ENCODE results near the gene GSX2.
"Not testable (repeated sequence)": the region's sequence is repeated elsewhere in the genome, so short reads cannot be mapped to it uniquely, and the experiment has no call there.

The GSX2 gene

GRCh38 chr4:54099748-54100574, at the start of gene GSX2:
GSX2 (plus strand) TSS chr4:54100163; CDS start chr4:54100345, 182 bp downstream.
- no peak for DNase-seq (ENCODE audit: low read depth in 2 of 3, low spot score in 2 of 3)

- no peak for DNase-seq (ENCODE audit: low read depth in 2 of 3, low spot score in 2 of 3)
Observed at GRCh38 chr4:54050214-54050904, 49.6 kb upstream of the GSX2 start.

- not testable (repeated sequence) for DNase-seq (ENCODE audit: low read depth in 2 of 3, low spot score in 2 of 3)
Observed at GRCh38 chr4:54053322-54053721, 46.6 kb upstream of the GSX2 start.

- DNase-seq (ENCODE audit: low read depth in 2 of 3, low spot score in 2 of 3), result no peak
Observed at GRCh38 chr4:54054501-54054900, 45.5 kb upstream of the GSX2 start.

GRCh38 chr4:54055494-54055893, 44.5 kb upstream of the GSX2 start:
- DNase-seq (ENCODE audit: low read depth in 2 of 3, low spot score in 2 of 3), result no peak

GRCh38 chr4:54056360-54056759, 43.6 kb upstream of the GSX2 start:
- no peak for DNase-seq (ENCODE audit: low read depth in 2 of 3, low spot score in 2 of 3)

GRCh38 chr4:54058171-54058570, 41.8 kb upstream of the GSX2 start:
- no peak for DNase-seq (ENCODE audit: low read depth in 2 of 3, low spot score in 2 of 3)

GRCh38 chr4:54060116-54060515, 39.8 kb upstream of the GSX2 start:
- DNase-seq (ENCODE audit: low read depth in 2 of 3, low spot score in 2 of 3), result no peak

GRCh38 chr4:54061067-54061466, 38.9 kb upstream of the GSX2 start:
- DNase-seq (ENCODE audit: low read depth in 2 of 3, low spot score in 2 of 3), result no peak

- no peak for DNase-seq (ENCODE audit: low read depth in 2 of 3, low spot score in 2 of 3)
Observed at GRCh38 chr4:54061873-54062272, 38.1 kb upstream of the GSX2 start.

- DNase-seq (ENCODE audit: low read depth in 2 of 3, low spot score in 2 of 3), result no peak
Observed at GRCh38 chr4:54062392-54062791, 37.6 kb upstream of the GSX2 start.

GRCh38 chr4:54063229-54063628, 36.7 kb upstream of the GSX2 start:
- no peak for DNase-seq (ENCODE audit: low read depth in 2 of 3, low spot score in 2 of 3)

- peak in 2 of 3 experiments; percentile 11 to 18 for DNase-seq (ENCODE audit: low read depth in 2 of 3, low spot score in 2 of 3)
Observed at GRCh38 chr4:54063737-54064316, 36.1 kb upstream of the GSX2 start.

GRCh38 chr4:54064317-54065111, 35.4 kb upstream of the GSX2 start, which contains the start of gene CHIC2:
CHIC2 (minus strand) TSS chr4:54064605; CDS start chr4:54064300, 305 bp downstream.
- DNase-seq (ENCODE audit: low read depth in 2 of 3, low spot score in 2 of 3), result peak; percentile 78 to 95 (median 88)

GRCh38 chr4:54065282-54066087, 34.5 kb upstream of the GSX2 start:
- no peak for DNase-seq (ENCODE audit: low read depth in 2 of 3, low spot score in 2 of 3)

GRCh38 chr4:54066088-54066415, 33.9 kb upstream of the GSX2 start:
- DNase-seq (ENCODE audit: low read depth in 2 of 3, low spot score in 2 of 3), result no peak

GRCh38 chr4:54066718-54067129, 33.2 kb upstream of the GSX2 start:
- no peak for DNase-seq (ENCODE audit: low read depth in 2 of 3, low spot score in 2 of 3)

- no peak for DNase-seq (ENCODE audit: low read depth in 2 of 3, low spot score in 2 of 3)
Observed at GRCh38 chr4:54067166-54067565, 32.8 kb upstream of the GSX2 start.

- DNase-seq (ENCODE audit: low read depth in 2 of 3, low spot score in 2 of 3), result no peak
Observed at GRCh38 chr4:54073271-54073880, 26.6 kb upstream of the GSX2 start.

GRCh38 chr4:54074381-54074780, 25.6 kb upstream of the GSX2 start:
- DNase-seq (ENCODE audit: low read depth in 2 of 3, low spot score in 2 of 3), result no peak

All from activated CD8-positive, alpha-beta memory T cell treated with anti-CD3 and anti-CD28 coated beads for 48 hours (primary cell).